ENCODE measurements around the gene PAX5.
"Not testable (repeated sequence)": the region's sequence is repeated elsewhere in the genome, so short reads cannot be mapped to it uniquely, and the experiment has no call there.

Gene PAX5

DNA sequence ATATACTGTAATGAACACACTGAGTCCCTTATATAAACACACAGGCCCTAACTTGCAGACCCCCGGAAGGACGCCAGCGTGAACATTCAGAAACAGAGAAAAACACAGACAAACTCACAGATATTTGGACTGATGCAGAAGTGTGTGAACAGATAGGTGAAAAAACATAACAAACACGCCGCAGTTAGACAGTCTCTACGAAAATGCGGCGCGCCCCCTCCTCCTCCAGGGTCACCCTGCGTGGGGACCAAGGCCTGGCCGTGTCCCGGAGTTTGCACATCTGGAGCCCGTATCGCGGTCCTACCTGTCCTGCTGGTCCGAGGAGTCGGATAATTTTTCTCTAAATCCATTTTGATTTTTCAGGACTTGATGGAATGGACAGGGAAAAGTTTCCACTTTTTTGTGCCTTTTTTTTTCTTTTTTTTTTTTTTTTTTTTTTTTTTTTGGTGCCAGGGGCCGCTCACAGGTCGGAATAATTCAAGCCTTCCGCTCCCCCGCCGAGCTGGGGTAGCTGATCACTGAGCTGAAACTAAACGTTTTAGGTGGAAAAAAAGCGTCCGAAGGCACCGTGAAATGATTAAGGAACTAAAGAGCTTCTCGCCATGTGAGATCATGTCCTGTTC lies at the start of gene PAX5:
Gene PAX5 (minus strand): TSS at position 587 of the 623 bp plus-strand sequence. CDS start 237 bp downstream, at position 350.
- no peak for DNase-seq (ENCODE audit: low spot score)
- TF ChIP-seq, protein P1, sequence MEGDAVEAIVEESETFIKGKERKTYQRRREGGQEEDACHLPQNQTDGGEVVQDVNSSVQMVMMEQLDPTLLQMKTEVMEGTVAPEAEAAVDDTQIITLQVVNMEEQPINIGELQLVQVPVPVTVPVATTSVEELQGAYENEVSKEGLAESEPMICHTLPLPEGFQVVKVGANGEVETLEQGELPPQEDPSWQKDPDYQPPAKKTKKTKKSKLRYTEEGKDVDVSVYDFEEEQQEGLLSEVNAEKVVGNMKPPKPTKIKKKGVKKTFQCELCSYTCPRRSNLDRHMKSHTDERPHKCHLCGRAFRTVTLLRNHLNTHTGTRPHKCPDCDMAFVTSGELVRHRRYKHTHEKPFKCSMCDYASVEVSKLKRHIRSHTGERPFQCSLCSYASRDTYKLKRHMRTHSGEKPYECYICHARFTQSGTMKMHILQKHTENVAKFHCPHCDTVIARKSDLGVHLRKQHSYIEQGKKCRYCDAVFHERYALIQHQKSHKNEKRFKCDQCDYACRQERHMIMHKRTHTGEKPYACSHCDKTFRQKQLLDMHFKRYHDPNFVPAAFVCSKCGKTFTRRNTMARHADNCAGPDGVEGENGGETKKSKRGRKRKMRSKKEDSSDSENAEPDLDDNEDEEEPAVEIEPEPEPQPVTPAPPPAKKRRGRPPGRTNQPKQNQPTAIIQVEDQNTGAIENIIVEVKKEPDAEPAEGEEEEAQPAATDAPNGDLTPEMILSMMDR (IDR thresholded peaks at IDR 0.05; ENCODE audit: extremely low read depth, missing control alignments): no peak

GRCh38 chr9:37083654-37084053 lies 49.6 kb upstream of the PAX5 start:
- TF ChIP-seq, protein P1 (IDR thresholded peaks at IDR 0.05; ENCODE audit: extremely low read depth, missing control alignments): no peak

DNA sequence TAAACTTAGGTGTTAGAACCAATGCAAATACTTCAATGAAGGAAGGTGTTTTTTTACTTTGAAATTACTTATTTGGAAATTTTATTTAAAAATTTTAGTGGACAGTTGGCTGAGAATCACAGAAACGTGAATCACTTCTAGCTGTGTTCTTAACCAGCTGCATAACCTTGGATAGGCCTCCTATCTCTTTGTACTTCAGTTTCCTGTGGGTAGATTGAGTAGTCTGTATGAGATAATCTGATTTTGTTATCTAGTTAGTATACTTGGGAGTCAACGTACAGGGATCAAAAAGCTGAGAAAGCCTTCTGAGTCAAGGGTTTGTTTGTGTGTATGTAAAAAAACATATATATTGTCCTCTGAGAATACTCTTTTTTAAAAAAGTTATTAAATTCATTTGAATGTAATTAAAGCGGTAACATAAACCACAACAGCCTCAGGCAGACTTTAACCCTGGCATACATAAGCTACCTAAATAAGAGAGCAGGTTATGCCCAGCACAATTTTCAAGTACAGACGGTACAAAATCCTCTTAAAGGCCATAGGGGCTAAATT lies 48.2 kb upstream of the PAX5 start:
- no peak for DNase-seq (ENCODE audit: low spot score)
- TF ChIP-seq, protein P1 (IDR thresholded peaks at IDR 0.05; ENCODE audit: extremely low read depth, missing control alignments): no peak

More at GRCh38 chr9:37083654-37084053, 49.6 kb upstream of the PAX5 start:
- DNase-seq (ENCODE audit: low spot score): no peak

DNA sequence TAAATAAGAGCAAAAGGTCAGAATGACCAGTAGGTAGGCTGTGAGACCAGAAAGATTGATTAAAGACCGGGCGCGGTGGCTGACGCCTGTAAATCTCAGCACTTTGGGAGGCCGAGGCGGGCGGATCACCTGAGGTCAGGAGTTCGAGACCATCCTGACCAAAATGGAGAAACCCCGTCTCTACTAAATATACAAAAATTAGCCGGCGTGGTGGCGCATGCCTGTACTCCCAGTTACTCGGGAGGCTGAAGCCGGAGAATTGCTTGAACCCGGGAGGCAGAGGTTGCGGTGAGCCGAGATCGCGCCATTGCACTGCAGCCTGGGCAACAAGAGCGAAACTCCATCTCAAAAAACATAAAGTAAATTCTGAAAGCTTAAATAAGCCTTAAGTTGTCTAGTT lies 47.4 kb upstream of the PAX5 start:
- DNase-seq (ENCODE audit: low spot score): not testable (repeated sequence)

GRCh38 chr9:37080165-37080628 lies 46.1 kb upstream of the PAX5 start:
- not testable (repeated sequence) for DNase-seq (ENCODE audit: low spot score)

- DNase-seq (ENCODE audit: low spot score): peak; percentile 95
- TF ChIP-seq, protein P1 (IDR thresholded peaks at IDR 0.05; ENCODE audit: extremely low read depth, missing control alignments): no peak
Measured at GRCh38 chr9:37079370-37080164, 45.5 kb upstream of the PAX5 start.

GRCh38 chr9:37074790-37075189 lies 40.7 kb upstream of the PAX5 start:
- not testable (repeated sequence) for DNase-seq (ENCODE audit: low spot score)

DNA sequence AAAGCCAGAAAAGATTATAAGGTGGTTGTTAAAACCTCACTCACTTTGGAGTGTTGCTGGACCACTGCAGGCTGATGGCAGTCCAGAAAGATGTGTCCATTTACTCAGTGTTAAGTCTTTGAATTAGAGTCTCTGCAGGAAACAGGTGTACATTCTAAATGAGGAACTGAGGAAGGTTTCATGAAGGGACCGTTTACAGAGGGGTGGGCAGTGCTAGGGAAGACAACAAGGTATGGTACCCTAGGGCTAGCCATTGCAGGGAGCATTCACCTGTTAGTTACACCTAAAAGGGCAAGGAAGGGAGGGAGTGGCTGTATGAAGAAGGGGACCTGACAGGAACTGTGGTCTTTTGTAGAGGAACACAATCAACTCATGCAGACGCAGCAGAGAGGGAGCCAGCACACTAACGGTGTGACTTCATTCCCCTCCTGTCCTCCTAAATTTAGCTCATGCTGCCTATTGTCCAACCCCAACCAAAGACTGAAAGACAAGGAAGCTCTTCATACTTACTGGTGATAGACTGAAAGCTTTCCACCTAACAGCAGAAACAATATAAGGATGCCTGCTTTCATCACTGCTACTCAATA lies 32.2 kb upstream of the PAX5 start:
- TF ChIP-seq, protein P1 (IDR thresholded peaks at IDR 0.05; ENCODE audit: extremely low read depth, missing control alignments): no peak
- DNase-seq (ENCODE audit: low spot score): no peak

All from GM20000 (cell line).